Activated T-cell treated with anti-CD3 and anti-CD28 coated beads for 4 hours (primary cell): ENCODE results near the gene AK1.
A peak's percentile ranks its signal among the peaks of the same experiment; 100 is the strongest.

Source experiments
- DNase-seq: peaks from one replicate; pipeline ENCODE4 v3.0.0-alpha.2; 2020

The AK1 gene

DNA sequence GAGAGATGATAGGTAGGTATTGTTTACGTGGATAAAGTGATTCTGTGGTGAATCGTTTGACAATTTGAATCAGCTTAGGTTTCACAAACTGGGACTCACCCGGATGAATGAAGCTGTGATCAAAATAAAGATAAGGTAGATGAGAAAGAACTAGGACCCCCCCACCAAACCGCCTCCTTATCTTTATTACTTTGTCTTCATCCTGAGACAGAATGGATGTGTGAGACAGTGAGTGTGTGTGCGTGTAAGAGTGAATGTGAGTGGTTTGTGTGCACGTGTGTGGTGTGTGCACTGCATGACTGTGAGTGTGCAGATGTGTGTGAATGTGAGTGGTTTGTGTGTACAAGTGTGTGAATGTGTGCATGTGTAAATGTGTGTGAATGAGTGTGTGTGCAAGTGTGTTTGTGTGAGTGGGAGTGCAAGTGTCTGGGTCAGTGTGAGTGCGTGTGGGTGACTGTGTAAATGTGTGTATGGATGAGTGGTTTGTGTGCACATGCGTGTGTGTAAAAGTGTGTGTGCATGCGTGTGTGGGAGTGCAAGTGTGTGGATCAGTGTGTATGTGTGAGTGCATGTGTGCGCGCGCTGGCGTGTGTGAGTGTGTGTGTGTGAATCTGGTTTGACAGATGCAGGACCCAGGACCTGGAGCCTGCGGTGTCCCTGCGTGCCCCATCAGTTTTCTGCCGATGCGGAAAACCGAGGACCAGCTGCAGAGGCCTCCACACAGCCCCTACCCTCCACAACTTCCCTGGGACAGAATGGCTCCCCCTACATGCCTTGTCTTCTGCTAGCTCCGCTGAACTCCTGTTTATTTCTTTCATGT lies 11.6 kb downstream of the AK1 start:
- no peak for DNase-seq

DNA sequence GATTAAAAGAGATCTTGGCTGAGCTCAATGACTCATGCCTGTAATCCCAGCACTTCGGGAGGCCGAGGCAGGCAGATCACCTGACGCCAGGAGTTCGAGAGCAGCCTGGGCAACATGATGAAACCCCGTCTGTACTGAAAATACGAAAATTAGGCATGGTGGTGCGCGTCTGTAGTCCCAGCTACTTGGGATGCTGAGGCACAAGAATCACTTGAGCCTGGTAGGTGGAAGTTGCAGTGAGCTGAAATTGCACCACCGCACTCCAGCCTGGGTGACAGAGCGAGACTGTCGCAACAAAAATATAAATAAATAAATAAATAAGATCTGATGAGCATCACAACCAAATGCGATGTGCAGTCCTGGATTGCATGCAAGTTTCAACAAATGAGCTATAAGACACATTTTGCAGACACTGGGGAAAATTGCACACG lies 14.3 kb downstream of the AK1 start:
- DNase-seq: no peak

DNA sequence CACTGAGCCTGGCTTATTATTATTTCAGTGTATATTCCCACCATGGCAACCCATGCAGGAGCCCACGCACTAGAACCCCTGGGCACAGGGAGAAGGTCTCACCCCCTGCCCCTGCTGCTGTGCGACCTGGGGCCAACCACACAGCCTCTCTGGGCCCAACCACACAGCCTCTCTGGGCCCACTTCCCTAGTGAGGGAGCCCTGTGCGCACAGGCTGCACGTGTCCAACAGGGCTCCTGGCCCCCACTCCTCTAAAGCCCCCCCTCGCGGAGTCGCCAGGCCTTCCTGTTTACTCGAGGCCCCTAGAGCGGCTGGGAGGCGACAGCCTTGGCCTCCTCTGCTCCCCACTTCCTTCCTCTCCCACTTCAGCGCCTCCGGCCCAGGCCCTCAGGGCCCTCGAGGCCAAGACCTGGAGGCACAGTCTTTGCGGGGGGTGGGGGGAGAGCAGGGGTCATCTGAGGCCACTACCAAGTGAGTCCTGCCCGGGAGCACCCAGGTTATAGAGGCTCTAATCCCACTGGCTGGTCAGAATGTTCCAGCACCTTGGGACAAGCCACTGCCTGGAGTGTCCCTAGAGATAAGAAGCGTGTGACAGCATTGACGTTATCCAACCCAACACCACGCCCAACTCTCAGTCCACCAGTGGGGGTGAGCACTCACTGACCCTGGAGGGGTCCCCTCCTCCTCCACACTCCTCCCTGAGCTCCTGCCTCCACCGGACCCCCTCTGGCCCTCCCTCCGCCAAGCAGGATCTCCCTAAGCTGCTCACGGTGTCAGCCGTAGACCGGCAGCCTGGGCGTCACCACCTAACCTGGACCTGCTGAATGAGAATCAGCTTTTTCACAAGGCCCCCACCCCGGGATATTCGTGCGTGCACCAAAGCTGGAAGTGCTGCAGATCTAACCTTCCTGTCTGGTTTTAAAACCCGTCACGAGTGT lies 15.1 kb downstream of the AK1 start:
- DNase-seq: peak; percentile 21

GRCh38 chr9:127860779-127861178 lies 16.7 kb downstream of the AK1 start:
- DNase-seq: no peak

- no peak for DNase-seq
Measured at GRCh38 chr9:127860260-127860659, 17.2 kb downstream of the AK1 start.

DNA sequence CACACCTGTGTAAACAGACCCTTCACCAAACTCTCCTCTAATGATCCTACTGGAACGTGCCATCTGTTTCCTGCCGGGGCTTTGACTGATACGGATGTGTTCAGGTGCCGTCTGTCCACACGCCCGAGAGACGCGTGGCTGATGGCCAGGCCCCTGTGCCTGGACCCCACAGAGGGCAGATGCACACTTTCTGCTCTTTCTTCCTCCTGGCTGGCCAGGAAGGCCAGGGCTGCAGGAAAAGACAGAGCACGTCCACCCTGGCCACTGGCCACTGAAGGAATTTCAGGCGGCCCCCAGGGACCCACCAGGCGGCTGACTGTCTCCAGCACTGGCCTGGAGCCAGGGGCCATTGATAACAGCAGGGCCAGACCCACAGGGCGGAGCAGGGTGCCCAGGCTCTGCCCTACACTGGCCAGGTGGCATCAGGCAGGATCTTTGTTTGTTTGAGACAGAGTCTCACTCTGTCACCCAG lies 19.4 kb downstream of the AK1 start:
- DNase-seq: no peak

DNA sequence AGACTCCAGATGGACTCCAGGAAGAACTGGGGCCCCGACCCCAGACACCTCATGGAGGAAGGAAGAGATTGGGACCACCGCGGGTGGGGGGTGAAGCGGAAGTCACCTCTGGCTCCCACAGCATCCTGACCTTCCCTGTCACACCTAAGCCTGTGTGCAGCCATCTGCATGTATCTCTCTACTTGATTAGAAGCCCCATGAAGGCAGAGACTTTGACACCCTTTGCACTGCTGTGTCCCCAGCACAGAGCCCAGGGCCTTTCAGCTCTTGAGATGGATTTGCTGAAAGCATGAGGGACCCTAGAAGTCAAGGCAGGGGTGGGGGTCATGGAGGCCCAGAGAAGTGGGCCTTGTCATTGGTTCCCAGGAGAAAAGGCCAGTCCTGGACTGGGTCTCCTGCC lies 20.2 kb downstream of the AK1 start:
- no peak for DNase-seq

GRCh38 chr9:127856729-127857116 lies 20.8 kb downstream of the AK1 start:
- DNase-seq: no peak

DNA sequence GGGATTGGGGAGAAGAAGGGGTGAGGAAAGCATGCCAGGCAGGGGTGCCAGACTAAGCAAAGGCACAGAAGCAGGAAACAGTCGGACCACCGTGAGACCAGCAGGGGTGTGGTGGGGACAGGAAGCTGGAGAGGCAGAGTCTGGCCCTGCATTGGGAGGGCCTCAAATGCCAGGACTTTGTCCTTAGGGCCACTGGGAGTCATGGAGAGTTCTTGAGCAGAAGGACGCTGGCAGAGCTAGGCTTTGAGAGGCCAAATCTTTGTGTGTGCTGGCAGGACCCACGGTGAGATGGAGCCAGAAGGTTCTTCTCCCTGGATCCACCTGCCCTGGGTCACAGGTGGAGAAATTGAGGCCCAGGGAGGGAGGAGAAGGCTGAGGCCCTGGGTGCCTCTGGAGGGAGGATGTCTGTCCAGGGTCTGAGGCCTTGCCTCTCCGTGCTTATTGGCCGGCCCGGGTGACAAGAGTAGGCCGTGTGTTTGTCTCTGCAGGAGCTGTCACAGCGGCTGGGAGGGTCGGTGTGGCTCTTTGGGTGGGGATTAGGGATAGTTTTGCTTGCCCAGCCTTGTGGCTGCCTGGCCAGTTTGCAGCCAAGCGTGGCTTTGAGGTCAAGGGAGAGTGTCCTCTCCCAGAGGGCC lies 21.3 kb downstream of the AK1 start:
- DNase-seq: no peak

- DNase-seq: no peak
Measured at GRCh38 chr9:127855522-127855921, 22.0 kb downstream of the AK1 start.

GRCh38 chr9:127854960-127855359 lies 22.5 kb downstream of the AK1 start:
- DNase-seq: no peak

DNA sequence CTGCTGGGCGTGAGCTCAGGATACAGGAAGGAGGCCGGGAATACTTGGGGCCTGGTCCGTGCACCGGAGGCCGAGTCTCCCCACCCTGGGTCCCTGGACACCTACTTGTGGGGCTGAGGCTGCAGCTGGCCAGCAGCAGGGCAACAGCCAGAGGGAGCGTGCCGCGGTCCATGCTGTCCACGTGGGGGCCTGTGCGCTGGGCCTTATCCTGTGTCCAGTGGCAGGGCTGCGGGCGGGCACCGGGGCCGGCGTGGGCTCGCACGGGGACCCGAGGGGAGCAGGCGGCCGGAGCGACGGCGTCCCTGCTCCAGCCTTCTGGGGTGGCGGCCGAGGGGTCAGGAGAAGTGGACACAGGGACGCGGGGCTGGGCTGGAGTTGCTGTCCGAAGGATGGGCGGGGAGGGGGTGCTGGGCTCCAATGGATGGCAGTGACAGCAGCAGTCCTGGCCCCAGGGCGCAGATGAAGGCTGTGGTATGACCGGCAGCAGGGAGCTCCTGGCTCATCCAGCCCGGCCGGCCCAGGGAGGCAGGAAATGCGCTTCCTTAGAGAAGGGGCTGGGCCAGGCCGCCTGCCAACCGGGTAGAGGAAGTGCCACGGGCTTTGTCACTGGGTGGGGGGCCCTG lies 23.2 kb downstream of the AK1 start, which contains the start of gene ENG:
ENG (minus strand) TSS at position 475 of the 623 bp plus-strand sequence; CDS start at position 172, 303 bp downstream.
- no peak for DNase-seq

DNA sequence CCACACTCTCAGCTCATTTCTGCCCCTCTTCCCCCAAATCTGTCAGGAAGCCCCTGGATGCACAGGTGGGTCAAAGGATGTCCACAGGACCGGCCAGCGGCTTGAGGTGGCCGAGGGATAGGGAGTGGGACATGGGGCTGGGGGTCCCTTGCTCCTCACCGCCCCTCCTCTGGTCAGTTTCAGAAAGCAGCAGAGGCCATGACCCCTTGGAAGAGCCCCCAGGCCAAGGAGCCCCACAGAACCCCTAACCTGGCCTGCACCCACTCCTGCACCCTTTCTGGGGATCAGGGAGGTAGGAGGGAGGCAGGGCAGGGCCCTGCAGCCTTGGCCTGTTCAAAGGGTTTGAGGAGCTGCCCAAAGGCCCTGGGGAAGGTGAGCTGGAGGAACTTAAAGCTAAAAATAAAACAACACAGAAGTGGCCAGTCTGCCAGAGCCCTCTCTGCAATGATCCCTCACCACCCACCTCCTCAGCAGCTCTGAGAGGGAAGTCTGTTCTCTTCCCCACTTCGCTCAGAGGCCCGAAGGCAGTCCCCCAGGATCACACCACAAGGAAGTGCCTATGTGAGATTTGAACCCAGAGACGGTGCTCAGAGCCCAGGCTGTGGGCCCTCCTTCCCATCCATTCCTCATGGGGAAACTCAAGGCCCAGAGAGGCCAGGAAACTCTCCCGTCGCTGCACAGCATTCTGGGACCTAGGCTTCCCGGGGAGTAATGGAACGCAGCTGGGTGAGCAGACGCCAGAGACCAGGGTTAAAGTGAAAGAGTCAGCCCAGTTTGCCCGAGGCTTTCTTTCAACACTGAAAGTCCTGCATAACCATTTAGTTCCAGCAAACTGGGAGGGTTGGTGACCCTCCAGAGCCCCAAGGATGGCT lies 23.9 kb downstream of the AK1 start:
- no peak for DNase-seq

GRCh38 chr9:127852829-127853228 lies 24.6 kb downstream of the AK1 start:
- DNase-seq: no peak

- DNase-seq: no peak
Measured at GRCh38 chr9:127850286-127850830, 27.1 kb downstream of the AK1 start.

DNA sequence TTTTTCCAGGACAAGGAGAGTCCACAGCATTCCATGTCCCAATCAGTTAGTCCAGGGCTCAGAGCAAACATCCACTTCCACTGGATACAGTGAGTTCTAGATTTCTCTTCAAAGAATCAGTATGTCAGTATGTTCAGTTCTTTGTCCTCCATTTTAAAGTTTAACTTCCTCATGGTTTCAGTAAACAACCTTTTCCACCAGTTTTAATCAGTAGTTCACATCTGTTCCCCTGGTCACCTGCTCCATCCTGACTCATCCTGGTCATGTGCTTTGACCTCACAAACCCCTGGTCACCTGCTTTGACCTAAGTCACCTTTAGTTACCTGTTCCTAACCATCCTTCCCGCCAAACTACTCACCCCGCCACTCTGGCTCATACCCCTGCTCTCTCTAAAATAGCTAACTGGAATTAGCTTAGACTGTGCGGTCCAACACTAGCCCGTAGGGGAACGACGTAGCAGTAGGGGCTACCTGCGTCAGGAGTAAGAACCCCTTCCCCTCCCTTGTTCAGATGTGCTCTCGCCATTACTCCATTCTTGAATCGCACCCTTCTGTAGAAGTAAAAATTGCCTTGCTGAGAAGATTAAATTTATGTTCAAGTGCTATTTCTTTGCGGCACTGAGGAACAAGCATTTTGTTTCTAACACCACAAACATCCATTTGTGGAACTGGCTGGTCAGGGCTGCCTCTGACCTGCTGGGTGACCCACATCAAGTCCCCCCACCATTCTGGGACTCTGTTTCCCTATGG lies 28.5 kb downstream of the AK1 start:
- no peak for DNase-seq

GRCh38 chr9:127847833-127848755 lies 29.4 kb downstream of the AK1 start:
- no peak for DNase-seq

DNA sequence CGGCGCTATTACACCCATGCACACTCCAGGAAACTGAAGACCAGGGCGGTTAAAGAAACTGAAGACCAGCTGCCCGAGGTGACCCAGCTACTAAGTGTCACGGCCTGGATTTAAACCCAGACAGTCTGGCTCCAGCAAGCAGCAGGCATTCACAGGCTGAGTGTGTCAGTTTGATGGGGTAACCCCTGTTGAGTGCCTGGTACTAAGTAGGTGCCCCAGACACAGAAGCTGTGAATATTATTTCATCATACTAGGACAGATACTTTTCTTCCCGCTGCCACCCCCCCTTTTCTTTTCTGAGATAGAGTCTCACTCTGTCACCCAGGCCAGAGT lies 30.3 kb downstream of the AK1 start:
- DNase-seq: no peak

DNA sequence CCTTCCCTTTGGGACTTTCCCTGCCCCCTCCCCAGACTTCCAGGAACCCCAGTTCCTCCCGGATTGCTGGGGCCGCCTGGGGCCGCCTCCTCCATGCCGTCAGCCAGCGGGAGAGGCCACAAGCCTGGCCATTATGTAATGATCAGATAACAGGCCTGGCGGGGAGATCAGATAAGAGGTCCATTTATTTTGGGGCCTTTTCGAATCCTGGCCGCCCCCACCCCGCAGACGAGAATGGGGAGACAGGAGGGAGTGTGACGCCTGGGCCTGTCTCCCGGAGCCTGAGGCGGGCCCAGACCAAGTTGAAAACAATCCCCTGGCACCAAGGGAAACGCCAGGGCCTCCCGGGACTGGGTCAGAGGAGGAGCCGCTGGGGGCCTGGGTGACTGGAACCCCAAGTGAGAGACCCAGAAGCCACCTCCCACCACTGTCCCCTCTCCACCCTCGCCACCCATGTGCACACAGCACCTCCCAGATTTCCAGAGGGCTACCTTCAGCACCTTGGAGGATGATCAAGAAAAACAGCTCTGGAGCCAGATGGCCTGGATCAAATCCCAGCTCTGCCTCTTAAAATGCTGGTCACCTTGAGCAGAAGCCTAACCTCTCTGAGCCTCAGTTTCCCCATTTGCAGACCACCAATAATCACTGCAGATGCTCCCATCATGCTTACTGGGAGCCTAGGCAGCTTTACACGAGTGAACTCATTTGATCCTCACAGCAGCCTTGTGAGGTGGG lies 30.9 kb downstream of the AK1 start:
- no peak for DNase-seq
